GM13976 (cell line): Measurements from ENCODE around the gene PAK2.

Experiments used
- DNase-seq: peaks from one replicate; pipeline ENCODE4 v3.0.0; 2012; ENCODE audit warnings: low spot score
- in situ Hi-C: fragments of 300-500 bp; cut with MboI; formaldehyde crosslinking; loops from one replicate; pipeline ENCODE4 v1.12.0; 2022; ENCODE audit warnings: low sequenced_read_pairs, mixed read lengths, inconsistent platforms; ENCODE audit not compliant: unreplicated experiment
- TF ChIP-seq, protein P1 (sequence below): IDR thresholded peaks from 2 replicates; pipeline ENCODE4 v1.5.1; 2012; ENCODE audit warnings: borderline replicate concordance, mild to moderate bottlenecking; ENCODE audit not compliant: insufficient read depth; ENCODE audit errors: extremely low read depth, missing control alignments, control extremely low read depth

Gene PAK2

DNA sequence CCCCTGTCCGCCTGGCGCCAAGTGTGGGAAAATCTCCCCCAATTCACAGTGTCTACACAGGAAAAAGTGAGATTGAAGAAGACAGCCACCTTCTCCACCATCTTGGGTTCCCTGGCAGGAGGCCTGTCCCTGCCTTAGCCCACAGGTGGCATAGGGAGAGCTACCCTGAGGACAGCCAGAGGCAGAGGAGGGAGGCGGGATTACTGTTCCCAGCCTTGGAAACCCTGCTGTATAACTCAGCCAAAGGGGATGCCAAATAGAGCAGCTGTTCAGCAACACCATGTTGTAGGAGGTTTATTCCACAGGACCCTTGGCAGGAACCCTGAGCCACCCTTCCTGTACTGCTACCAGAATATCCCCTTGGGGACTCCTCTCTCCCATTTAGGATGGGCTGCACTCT is 54.8 kb downstream of the PAK2 start:
- in situ Hi-C loops, result no loop called here
- no peak for DNase-seq

DNA sequence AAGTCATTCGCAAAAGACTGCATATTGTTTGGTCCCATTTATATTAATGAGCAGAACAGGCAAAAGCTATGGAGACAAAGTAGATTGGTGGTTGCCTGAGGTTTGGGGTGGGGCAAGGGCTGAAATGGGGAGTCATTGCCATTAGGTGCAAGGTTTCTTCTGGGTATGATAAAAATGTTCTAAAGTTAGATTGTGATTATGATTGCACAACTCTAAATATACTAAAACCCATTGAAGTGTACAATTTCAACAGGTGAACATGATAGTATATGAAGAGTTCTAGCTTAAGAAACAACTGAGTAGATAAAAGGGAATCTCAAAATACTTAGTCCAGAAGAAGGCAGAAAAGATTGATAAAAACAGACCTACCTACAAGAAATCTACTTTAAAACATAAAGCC is 56.7 kb downstream of the PAK2 start:
- TF ChIP-seq, protein P1, sequence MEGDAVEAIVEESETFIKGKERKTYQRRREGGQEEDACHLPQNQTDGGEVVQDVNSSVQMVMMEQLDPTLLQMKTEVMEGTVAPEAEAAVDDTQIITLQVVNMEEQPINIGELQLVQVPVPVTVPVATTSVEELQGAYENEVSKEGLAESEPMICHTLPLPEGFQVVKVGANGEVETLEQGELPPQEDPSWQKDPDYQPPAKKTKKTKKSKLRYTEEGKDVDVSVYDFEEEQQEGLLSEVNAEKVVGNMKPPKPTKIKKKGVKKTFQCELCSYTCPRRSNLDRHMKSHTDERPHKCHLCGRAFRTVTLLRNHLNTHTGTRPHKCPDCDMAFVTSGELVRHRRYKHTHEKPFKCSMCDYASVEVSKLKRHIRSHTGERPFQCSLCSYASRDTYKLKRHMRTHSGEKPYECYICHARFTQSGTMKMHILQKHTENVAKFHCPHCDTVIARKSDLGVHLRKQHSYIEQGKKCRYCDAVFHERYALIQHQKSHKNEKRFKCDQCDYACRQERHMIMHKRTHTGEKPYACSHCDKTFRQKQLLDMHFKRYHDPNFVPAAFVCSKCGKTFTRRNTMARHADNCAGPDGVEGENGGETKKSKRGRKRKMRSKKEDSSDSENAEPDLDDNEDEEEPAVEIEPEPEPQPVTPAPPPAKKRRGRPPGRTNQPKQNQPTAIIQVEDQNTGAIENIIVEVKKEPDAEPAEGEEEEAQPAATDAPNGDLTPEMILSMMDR, result no peak
- DNase-seq, result no peak
- in situ Hi-C loops, result no loop called here

More for the DNA sequence above, 54.8 kb downstream of the PAK2 start:
- TF ChIP-seq, protein P1, result no peak

DNA sequence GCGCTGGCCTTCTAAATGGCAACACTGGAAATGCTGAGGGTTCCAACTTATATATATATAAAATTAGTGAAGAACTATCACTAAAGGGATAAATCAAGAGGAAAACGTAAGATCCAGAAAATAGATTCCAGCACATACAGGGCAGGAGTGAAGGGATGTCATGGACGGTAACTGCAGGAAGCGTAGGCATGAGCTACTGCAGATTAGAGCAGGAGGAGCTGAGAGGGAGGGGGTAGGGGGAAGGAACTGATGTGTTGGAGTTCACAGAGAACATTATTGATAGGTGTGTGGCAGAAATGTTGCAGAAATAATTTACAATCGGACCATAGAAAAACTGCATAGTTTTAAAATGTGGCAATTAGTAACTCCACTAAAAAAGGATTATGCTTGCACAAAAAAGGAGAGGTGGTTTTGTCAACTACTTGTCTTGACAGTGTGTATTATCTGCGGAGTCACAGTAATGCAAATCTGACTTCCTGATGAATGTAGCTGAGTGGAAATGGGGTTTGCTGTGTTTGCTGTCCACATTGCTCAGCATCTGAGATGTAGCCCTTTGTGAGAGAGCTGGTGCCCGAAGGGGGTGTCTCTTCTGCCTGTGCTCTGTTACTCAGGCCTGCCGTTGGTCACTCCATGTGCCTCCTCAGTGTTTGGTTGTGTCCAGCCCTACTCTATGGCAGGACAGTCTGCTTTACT is 61.2 kb downstream of the PAK2 start:
- TF ChIP-seq, protein P1, result no peak
- in situ Hi-C loops, result no loop called here
- DNase-seq, result peak; percentile 38

DNA sequence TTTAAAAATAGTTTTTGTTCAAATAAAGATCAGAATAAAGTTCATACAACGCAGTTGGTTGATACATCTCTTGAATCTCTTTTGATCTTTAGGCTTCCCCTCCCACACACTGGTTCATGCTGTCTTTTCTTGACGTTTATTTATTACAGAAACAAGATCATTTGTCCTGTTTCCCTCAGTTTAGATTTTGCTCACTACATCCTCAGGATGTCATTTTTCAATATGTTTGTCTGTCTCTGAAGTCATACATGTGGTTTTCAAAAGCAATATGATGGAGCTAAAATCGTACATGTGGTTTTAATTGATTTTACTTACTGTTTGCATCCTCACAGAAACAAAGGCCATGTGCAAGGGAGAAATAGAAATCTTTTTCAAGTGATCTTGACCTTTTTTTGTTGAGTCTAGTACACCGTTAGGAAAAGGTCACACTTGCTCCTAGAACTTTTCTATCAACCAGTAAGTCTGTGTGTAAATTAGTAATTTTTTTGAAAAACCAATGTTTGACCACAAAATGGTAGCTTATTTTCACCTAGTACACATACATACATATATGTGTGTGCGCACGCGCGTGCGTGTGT is 64.3 kb downstream of the PAK2 start:
- no peak for DNase-seq
- TF ChIP-seq, protein P1, result no peak
- in situ Hi-C loops, result no loop called here

DNA sequence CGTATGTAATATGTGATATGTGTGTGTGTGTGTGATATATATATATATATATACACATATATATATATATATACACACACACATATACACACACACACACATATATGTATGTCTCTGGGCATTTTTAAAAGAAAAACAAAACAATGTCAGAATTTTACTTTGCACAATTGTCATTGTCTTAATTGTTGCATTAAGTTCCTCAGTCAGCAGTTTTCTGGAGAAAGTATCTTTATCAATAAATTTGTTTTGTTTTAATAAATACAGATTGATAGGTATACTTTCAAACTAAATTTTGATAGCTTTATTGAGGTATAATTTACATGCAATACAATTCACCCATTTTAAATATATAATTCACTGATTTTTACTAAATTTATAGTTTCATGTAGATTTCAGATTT is 65.1 kb downstream of the PAK2 start:
- DNase-seq, result no peak
- TF ChIP-seq, protein P1, result no peak
- in situ Hi-C loops, result no loop called here

DNA sequence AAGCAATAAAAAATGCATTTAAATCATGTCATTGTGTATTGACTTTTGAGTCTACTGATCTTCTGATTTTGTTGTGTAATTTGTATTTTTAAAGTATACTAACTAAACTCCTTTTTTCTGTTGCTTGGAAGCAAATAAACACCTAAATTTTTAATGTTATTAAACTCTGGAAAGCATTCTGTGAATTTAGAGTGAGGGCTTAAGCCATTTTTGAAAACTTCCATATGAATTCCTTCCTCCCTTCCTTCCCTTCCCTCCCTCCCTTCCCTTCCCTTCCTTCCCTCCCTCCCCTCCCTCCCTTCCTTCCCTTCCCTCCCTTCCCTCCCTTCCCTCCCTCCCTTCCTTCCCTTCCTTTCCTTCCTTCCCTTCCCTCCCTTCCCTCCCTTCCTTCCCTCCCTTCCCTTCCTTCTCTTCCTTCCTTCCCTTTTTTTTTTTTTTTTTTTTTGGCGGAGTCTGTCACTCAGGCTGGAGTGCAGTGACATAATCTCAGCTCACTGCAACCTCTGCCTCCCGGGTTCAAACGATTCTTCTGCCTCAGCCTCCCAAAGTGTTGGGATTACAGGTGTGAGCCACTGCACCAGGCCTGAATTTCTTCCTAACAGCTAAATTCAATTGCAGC is 71.4 kb downstream of the PAK2 start:
- TF ChIP-seq, protein P1, result no peak
- DNase-seq, result no peak
- in situ Hi-C loops, result no loop called here

DNA sequence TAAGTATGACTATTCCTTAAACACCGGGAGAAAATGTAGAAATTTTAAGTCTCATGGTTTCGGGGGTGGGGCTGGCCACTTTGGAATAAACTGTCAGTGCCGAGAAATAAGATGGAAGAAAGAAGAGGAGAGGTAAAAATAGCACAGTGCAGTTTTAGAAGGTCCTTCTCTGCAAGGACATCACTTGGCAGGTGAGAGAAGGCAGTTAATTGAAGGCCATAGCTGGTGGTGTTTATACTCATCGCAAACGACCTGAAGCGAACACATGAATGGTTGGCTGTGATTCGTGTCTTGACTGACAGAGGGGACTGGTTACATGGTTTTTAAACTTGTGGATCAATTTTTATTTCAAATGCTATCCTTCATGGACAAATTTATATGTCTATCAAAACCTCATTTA is 73.2 kb downstream of the PAK2 start:
- in situ Hi-C loops, result no loop called here
- DNase-seq, result no peak
- TF ChIP-seq, protein P1, result no peak
